ENCODE measurements around the gene AEBP1.

The AEBP1 gene

DNA sequence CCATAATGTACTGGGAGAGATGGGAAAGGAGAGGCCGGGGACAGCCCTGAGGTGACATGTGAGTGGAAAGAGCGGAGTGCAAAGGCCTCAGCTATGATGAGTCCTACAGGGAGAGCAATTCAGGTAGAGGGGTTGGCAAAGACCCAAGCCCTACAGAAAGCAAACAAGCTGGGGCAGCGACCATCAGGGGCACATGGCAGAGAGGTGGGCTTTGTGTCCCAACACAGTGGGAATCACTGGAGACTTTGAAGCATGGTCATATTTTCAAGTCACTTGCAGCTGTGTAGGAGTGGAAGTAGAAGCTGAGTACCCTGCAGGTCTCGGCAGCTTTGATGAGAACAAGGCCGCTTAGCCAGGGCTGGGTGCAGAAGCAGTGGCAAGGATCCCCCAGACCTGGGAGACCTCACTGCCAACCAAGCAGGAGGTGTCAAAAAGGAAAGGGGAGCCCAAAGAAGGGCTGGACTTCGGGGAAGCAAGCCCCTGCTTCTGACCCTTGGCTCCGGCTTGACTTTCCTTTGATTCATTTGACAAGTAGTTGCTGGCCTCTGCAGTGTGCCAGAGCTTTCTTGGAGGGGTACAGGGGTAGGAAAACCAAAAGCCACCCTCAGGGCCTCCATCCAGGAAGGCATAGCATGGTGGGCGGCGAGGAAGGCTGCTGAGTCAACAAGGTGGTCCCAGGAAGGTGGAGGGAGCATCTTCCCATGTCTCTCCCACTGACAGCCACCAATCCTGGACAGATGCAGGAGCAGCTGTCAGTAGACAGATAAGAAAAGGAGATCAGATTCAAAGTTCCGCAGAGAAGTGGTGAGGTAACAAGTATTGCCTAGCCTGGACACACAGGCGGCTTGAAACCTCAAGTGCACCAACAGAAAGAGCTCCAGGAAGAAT lies 36.8 kb upstream of the AEBP1 start:
- no peak for DNase-seq

DNA sequence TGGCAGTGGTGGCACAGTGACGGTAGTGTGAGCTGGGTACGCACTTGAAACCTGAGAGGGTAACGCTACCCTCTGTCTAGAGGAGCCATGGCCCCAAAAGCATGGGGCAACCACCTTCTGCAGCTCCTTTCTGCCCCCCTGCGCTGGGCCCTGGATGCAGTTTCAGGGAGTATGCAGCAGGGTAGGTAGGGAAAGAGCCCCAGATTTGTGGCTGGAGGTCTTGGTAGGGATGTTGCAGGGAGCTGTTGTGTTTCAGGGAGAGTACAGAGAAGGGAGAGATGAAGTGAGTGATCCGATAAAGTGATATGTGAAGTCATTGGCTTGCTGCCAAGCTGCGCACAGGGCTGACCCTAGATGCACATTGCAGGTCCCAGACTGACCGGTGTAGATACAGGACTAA lies 36.1 kb upstream of the AEBP1 start:
- DNase-seq, result no peak

DNA sequence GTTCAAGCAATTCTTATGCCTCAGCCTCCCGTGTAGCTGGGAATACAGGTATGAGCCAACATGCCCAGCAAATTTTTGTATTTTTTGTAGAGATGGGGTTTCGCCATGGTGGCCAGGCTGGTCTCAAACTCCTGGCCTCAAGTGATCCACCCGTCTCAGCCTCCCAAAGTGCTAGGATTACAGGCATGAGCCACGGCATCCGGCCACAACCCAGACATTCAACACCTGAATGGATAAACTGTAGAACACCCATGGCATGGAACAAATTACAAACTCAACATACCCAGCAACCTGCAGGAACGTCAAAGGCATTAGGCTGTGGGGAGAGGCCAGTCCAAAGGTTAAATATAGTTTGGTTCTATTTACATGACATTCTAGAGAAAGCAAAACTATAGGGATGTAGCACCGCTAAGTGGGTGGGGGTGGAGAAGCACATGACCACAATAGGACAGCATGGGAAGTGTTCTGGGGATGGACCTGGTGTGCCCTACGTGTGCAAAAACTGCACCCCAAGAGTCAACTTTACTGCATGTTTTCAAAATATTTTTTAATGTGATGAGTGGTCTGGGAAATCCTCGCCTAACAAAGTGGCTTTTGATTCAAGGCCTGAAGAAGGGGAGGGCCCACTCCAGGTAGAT lies 32.3 kb upstream of the AEBP1 start:
- no peak for DNase-seq

DNA sequence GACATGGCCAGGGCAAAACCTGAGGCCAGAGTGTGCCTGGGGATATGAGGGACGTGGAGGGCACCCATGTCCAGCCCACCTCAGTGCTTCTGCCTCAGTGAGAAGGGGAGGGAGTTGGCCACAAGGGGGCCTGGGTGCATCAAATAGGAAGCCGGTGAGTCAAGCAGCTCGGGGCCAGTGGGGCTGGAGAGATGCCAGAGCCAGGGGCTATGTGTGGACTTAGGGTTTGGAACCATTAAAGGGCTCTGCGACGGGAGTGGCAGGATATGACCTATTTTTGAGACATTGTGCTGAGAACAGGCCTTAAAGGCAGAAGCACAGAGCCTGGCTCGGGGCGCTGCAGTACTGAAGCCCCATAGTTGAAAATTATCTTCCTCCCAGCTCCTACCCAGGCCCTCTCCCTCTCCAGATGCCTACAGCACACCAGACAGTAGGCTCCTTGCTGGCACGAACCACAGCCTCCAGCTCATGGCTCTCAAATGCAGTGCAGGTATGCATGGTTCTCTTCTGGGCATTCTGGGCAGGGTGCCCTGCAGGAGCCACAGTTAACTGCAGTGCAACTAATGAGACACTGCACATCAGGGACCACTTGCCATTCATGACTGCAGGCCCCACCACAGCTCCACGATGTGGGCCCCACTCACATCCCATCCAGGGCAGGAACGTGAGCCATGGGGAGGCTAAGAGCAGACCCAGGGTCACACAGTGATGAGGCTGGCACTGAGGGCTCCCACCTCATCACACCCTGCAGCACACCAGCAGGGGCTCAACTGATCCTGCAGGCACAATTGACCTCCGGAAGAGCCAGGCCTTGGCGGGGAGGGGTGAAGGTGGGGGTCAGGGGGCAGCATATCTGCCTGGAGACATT lies 31.5 kb upstream of the AEBP1 start:
- DNase-seq, result peak in 1 of 2 donors; percentile 54

GRCh38 chr7:44073664-44074348 lies 30.3 kb upstream of the AEBP1 start:
- DNase-seq, result peak in 1 of 2 donors; percentile 42

DNA sequence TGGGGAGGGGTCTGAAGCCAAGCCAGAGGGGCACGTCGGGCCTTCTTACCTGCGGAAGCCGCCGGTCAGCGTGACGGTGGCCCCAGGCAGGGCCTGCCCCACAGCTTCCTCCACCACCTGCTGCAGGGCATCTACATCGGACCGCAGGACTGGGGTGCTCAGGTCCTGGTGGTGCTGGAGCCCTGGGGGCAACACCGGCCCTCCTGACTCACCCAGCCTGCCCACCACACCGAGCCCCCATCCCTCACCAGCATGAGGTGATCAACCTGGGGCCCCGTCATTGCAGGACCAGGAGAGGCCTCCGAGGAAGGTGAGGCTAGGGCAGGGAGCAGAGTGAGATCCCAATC lies 29.8 kb upstream of the AEBP1 start:
- no peak for DNase-seq

- DNase-seq, result no peak
Measured at GRCh38 chr7:44075296-44076075, 28.7 kb upstream of the AEBP1 start.

DNA sequence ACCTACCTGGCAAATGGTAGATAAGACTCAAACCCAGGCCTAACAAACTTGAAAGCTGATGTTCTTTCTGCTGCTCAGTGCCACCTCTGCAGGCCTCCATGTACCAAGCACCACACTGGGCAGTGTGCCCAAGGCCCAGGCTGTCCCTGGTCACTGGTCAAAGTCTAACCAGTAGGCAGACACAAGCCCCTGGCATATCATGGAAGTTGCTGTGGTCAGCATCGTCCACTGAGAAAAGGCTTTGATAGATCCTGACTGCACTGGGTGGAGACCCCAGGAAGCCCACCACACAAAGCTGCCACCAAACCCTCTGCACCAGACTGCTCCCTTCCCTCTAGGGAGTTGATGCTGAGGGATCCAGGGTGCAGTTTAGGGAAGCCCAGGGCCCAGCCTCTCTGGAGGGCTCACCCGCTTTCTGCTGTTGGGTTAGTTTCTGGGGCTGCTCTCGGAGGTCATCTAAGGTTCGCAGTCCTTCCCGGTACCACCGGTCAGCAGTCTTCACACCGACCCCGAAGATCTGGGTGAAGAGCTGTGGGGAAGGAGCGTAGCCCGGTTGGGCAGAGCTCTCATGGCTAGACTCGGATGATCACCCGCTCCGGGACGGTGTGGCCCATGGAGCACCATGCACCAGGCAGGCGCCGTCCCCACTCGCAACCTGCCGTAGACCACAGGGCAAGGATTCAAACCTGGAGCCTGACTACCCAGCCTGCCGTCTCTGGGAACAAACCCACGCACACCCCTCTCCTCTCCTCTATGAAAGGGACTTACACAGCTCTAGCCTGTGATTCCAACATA lies 27.8 kb upstream of the AEBP1 start:
- DNase-seq, result no peak

- DNase-seq, result no peak
Measured at GRCh38 chr7:44077061-44077460, 27.1 kb upstream of the AEBP1 start.

DNA sequence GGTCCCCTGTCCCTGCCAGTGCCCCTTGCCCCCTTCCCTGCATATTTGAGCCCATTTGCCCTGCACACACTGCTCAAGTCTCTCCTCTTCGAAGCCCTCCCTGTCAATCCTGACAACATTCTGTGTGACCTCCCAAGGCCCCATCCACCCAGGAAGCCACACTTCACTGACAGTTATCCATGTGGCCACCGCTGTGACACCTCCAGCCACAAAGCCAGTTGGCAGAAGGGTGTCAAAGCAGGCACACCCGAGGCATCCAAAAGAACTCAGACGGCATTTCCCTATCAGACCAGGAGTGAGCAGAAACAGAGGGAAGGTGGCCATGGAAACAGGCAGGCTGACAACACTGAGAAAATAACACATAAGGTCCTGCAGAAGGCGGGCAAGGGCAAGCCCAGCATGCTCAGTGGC lies 26.5 kb upstream of the AEBP1 start:
- no peak for DNase-seq

DNA sequence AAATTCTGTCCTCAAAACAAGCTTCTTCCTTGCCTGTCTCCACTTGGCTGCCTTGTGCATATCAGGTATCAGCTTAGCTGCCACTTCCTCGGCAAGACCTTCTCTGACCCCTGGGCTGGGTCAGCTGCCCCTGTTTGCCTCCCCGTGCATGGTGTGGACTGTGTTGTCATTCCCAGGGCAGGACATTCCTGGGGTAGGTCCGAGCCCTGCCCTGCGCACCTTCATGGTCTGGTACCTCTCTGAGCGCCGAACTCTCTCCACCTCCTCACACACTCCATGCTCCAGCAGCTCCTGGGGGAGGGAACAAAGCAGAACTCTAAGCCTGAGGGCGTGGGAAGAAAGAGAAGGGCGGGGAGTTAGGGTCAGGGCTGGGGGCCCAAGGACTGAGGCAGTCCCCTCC lies 25.6 kb upstream of the AEBP1 start:
- no peak for DNase-seq

DNA sequence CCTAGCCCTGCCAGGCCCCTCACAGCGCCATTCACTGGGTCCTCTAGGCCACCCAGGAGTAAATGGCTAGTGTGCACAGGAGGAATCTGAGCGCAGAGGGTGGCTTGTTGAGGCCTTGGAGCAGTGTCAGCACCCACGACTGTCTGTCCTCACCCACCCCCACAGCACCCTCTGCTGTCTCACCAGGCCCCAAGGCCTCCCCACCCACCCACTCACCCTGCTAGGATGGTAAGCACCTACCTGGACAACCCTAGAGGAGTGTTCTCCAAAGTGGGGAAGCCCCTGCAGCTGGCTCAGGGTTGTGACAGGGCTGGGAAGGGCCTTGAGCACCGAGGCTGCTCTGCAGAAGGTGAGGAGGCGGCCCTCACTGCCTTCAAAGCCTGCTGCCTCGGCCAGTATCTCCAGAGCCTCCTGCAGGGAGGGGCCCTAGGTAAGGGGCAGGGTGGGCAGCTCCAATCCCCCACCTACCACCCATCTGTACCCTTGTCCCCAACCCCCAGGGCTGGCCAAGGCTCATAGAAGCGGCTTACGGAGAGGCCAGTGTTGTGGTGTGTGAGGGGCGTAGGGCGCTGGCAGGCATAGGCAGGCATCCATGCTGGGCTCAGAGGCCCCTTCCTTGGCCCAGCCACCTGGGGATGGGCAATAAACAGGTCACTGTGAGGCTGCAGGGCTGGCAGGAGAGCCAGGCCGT lies 24.7 kb upstream of the AEBP1 start:
- no peak for DNase-seq

DNA sequence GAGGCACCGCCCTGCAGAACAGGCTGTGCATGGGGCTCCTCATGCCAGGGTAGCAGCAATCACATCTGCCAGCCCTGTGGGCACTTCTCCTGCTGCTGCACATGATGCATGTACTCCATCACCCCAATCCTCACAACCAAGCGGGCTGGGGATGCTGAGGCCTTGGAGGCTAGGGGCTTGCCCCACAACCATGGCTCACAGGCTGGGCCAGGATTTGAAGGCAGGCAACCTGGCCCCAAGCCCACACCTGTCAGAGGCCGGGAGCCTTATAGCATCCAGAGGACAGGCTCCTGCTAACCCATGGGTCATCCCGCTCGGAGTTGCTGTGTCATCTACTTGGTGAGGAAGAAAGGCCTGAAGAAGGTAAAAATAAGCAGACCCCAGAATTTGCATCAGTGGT lies 24.0 kb upstream of the AEBP1 start:
- no peak for DNase-seq

- DNase-seq, result no peak
Measured at GRCh38 chr7:44080686-44081265, 23.4 kb upstream of the AEBP1 start.

DNA sequence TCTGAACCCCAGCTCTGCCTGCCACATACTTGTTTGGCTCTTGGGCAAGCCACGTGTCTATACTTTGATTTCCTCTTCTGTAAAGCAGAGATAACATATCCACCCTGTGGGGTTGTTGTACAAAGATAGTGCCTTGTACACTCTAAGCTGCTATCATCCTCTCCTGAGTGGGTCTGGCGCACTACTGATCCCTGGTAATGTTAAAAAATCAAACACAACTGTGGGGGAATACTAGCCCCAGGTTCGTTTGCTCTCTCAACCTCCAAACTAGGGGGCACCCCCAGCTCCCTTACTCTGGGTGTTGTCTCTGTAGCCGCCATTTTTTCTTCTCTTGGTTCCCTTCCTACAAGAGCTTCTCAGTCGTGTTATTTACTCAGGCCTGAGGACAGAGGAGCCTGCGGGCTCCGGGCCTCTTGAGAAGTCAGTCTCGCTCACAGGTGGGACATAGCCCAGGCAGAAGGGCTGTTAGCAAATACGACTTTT lies 22.8 kb upstream of the AEBP1 start:
- DNase-seq, result no peak

DNA sequence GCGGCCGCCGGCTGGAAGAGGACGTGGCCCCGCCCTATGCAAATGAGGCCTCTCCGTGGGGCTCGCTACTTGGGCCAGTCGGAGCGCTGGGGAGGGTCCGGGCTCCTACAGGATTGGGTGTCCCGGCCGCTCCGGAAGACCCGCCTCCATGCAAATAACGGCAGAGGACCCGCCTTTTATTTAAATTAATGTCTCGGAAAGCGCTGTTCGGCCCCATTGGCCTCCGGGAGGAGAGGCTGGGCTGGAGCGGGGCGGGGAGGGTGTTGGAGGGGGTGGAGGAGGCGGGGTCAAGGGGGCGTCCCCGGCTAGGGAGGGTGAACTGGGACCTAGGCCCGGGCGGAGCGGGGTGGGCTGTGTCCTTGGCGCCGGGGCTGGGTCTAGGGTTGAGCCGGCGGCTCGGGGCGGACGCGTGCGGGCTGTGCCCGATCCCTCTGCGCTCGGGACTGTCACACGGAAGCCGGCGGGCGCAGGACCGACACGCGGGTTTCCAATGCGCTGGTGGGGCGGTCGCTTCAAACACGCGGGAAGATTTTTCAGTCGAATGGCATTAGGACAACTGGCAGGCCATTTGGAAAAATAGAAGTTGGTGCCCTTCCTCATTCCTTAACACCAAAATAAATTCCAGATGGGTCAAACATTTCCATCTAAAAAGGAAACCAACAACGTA lies 21.5 kb upstream of the AEBP1 start:
- DNase-seq, result peak; percentile 99

DNA sequence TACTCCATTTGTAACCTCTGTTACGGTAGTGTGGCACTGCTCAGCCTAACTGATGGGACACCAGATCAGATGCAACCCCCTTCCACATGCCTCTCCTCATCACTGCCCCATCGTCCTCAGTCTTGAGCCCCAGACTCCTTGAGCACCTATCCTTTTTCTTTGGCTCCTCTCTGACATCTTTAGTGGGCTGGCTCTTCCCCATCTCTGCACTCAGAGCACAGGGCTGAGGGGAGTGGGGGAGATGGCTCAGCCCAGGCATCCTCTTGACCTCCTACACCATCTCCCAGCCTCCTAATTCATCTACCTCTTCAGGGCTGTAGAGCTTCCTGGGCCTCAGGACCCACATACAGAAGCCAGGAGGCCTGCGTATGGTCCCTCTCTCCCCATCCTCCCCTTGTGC lies 20.3 kb upstream of the AEBP1 start:
- no peak for DNase-seq

DNA sequence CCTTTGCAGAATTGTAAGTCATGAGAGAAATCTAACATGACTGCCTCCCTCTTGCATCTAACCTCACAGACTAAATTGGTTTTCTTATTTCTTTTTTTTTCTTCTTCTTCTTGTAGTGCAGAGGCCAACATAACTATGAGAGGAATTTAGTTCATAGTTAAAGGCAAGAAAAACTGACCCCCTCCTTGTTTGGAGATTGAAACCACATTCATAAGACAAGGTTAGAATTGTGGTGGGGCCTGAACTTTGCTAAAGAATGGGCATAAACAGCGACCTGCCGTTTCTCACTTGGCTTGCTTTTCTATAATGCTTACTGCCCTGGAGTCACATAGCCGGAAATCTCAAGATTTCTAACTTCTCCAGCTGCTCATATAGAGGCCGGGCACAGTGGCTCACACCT lies 19.4 kb upstream of the AEBP1 start:
- no peak for DNase-seq

DNA sequence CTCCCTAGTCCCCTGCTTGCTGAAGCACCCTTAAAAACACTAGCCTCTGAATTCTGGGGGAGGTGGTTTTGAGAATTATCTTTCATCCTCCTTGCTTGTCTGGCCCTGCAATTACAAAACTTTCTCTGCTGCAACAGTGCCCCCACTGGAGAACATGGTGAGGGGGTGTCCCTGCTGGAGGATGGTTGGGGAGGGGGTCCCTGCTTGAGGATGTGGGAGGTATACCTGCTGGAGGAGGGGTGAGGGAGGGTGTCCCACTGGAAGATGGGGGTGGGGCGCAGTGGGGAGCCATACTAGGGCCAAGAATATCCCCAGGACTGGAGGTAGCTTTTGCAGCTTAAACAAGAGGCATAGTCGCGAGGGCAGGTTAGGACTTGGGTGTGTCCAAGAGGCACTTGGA lies 18.6 kb upstream of the AEBP1 start:
- DNase-seq, result no peak

GRCh38 chr7:44086627-44087026 lies 17.5 kb upstream of the AEBP1 start:
- no peak for DNase-seq

All from stimulated activated CD4-positive, alpha-beta T cell treated with anti-CD3 and anti-CD28 coated beads, Interleukin-2, amount 100 ng/mL, for 24 hours (primary cell).